Breast epithelium (tissue), 3 donors: ENCODE results near the gene F2RL1.

Source experiments
- CTCF ChIP-seq, 3 donors: fragments of 450-650 bp; IDR thresholded peaks; one replicate each; pipeline ENCODE4 v1.5.1; 2016 to 2017; ENCODE audit warnings: antibody characterized with exemption in 3 of 3, mild to moderate bottlenecking in 3 of 3, moderate library complexity in 3 of 3
- POLR2A ChIP-seq: fragments of 450-650 bp; IDR thresholded peaks from one replicate; pipeline ENCODE4 v1.6.1; 2016; ENCODE audit warnings: antibody characterized with exemption, mild to moderate bottlenecking, moderate library complexity

GRCh38 chr5:76816110-76816831, 2.6 kb upstream of the F2RL1 start:
- TF ChIP-seq CTCF (IDR thresholded peaks at IDR 0.05), result no peak
- TF ChIP-seq POLR2A, result no peak
